ENCODE measurements around the gene OSBP2.
"Not testable (repeated sequence)": the region's sequence is repeated elsewhere in the genome, so short reads cannot be mapped to it uniquely, and the experiment has no call there.

GRCh38 chr22:30676565-30676964 lies 18.1 kb upstream of the OSBP2 start:
- TF ChIP-seq EZH2 (IDR thresholded peaks at IDR 0.05); POLR2AphosphoS5 (IDR thresholded peaks at IDR 0.05; ENCODE audit: borderline replicate concordance, low read depth, low read length): not testable (repeated sequence)
